ENCODE measurements around the gene TGFBR2.

TGFBR2 gene

GRCh38 chr3:30728143-30728542, 121.7 kb downstream of the TGFBR2 start:
- no peak for DNase-seq

DNA sequence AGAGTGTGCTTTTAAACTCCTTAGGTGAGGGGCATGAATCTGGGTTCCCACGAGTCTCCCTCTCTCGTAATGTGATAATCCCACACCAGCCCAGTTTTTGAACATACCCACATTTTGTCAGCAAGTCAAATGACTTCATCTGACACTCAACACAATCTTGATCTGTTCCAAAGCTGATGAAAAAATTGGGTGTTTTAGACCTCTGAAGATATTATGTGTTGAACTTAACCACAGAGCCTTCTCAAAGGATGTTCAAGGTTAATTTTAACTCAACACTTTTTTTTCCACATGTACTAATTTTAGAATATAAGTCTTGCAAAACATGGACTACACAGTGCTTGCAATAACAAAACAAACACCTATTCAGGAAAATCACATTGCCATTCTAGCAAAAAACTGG, 123.1 kb downstream of the TGFBR2 start:
- no peak for DNase-seq

- DNase-seq: no peak
Observed at GRCh38 chr3:30729936-30730335, 123.5 kb downstream of the TGFBR2 start.

- DNase-seq: no peak
Observed at GRCh38 chr3:30730967-30731366, 124.6 kb downstream of the TGFBR2 start.

GRCh38 chr3:30733209-30733608, 126.8 kb downstream of the TGFBR2 start:
- no peak for DNase-seq

- DNase-seq: no peak
Observed at GRCh38 chr3:30733696-30734095, 127.3 kb downstream of the TGFBR2 start.

- no peak for DNase-seq
Observed at GRCh38 chr3:30737743-30738499, 131.5 kb downstream of the TGFBR2 start.

DNA sequence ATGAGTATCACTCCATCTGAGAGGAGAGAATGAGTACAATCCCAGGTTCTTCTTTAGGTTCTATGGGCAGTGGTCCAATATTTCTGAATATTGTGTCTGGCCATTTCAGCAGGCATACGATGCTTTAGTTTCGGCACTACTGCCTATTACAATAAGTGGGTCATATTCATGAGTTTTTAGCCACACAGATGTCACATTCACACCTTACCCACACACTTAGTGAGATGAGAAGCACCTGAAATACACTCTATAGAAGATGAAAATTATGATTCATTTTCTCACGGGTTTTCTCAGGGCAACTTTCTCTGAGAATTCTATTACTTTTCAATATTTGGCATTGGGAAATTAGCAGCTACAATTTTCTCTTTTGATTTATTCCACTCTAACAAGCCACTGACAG, 132.2 kb downstream of the TGFBR2 start:
- no peak for DNase-seq

DNA sequence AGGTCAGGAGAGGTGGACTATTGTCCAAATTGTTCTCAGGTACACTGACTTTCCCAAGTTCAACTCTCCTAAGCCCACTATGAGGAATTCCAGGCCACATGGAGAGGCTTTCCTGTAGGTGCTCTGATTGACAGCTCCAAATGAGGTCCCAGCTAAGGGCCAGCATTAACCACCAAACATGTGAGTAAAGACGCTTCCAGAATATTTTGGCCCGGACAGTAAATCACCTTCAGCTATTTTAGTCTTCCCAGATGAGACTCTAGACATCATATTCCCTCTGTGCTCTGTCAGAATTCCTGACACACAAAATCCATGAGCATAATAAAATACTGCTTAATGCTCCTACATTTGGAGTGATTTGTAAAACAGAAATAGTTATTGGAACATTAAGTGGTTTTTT, 135.5 kb downstream of the TGFBR2 start:
- no peak for DNase-seq

GRCh38 chr3:30742796-30743619, 136.6 kb downstream of the TGFBR2 start:
- DNase-seq: no peak

Measured in NCI-H2171 treated with DMSO at 0.1 percent for 48 hours (cell line).